NCI-H82 treated with DMSO at 0.1 percent for 48 hours (cell line): ENCODE data around the gene RALGPS1.

Experiments
- DNase-seq: peaks from one replicate; lab custom pipeline; 2025; ENCODE audit not compliant: unreplicated experiment; lab: John Stamatoyannopoulos, UW

Gene RALGPS1

GRCh38 chr9:127149010-127149409 lies 234.4 kb downstream of the RALGPS1 start:
- no peak for DNase-seq

- no peak for DNase-seq
Measured at GRCh38 chr9:127149463-127150390, 235.1 kb downstream of the RALGPS1 start.

- no peak for DNase-seq
Measured at GRCh38 chr9:127153501-127153900, 238.9 kb downstream of the RALGPS1 start.

- DNase-seq, result no peak
Measured at GRCh38 chr9:127154003-127154389, 239.4 kb downstream of the RALGPS1 start.

GRCh38 chr9:127154390-127155191 lies 240.0 kb downstream of the RALGPS1 start:
- DNase-seq, result no peak

GRCh38 chr9:127155314-127155960 lies 240.9 kb downstream of the RALGPS1 start:
- no peak for DNase-seq

- DNase-seq, result no peak
Measured at GRCh38 chr9:127158786-127159324, 244.3 kb downstream of the RALGPS1 start.

GRCh38 chr9:127159325-127159801 lies 244.8 kb downstream of the RALGPS1 start:
- DNase-seq, result peak; percentile 4

GRCh38 chr9:127159949-127160610 lies 245.5 kb downstream of the RALGPS1 start:
- no peak for DNase-seq

GRCh38 chr9:127161081-127161624 lies 246.6 kb downstream of the RALGPS1 start:
- DNase-seq, result no peak

- DNase-seq, result no peak
Measured at GRCh38 chr9:127162046-127162863, 247.7 kb downstream of the RALGPS1 start.

- DNase-seq, result no peak
Measured at GRCh38 chr9:127162864-127163365, 248.3 kb downstream of the RALGPS1 start.

GRCh38 chr9:127163409-127163808 lies 248.8 kb downstream of the RALGPS1 start:
- DNase-seq, result no peak

- DNase-seq, result peak; percentile 1
Measured at GRCh38 chr9:127165116-127165515, 250.5 kb downstream of the RALGPS1 start.

- DNase-seq, result no peak
Measured at GRCh38 chr9:127166111-127166510, 251.5 kb downstream of the RALGPS1 start.

GRCh38 chr9:127166651-127167524 lies 252.3 kb downstream of the RALGPS1 start:
- DNase-seq, result no peak

- DNase-seq, result no peak
Measured at GRCh38 chr9:127167560-127168326, 253.2 kb downstream of the RALGPS1 start.
